Epithelial cell of esophagus (primary cell): ENCODE measurements around the gene UQCC5.

Source experiments
- DNase-seq: peaks from one replicate; pipeline ENCODE4 v3.0.0; 2010; ENCODE audit warnings: low read depth
- H3K4me3 ChIP-seq: 2 replicates; pipeline ENCODE4 v1.5.1; 2011; ENCODE audit warnings: mild to moderate bottlenecking, low read length, control low read depth
- TF ChIP-seq, protein P1 (sequence below): IDR thresholded peaks from 2 replicates; pipeline ENCODE4 v1.5.1; 2011; ENCODE audit warnings: low read depth, mild to moderate bottlenecking, low read length, control low read depth, inconsistent platforms; ENCODE audit not compliant: insufficient read depth; ENCODE audit errors: missing control alignments

The UQCC5 gene

GRCh38 chr3:52514576-52514975, 21.8 kb upstream of the UQCC5 start:
- TF ChIP-seq, protein P1, sequence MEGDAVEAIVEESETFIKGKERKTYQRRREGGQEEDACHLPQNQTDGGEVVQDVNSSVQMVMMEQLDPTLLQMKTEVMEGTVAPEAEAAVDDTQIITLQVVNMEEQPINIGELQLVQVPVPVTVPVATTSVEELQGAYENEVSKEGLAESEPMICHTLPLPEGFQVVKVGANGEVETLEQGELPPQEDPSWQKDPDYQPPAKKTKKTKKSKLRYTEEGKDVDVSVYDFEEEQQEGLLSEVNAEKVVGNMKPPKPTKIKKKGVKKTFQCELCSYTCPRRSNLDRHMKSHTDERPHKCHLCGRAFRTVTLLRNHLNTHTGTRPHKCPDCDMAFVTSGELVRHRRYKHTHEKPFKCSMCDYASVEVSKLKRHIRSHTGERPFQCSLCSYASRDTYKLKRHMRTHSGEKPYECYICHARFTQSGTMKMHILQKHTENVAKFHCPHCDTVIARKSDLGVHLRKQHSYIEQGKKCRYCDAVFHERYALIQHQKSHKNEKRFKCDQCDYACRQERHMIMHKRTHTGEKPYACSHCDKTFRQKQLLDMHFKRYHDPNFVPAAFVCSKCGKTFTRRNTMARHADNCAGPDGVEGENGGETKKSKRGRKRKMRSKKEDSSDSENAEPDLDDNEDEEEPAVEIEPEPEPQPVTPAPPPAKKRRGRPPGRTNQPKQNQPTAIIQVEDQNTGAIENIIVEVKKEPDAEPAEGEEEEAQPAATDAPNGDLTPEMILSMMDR = no peak
- no peak overlapping the region for H3K4me3 ChIP-seq
- no peak for DNase-seq

GRCh38 chr3:52515192-52515591, 21.2 kb upstream of the UQCC5 start:
- no peak overlapping the region for H3K4me3 ChIP-seq
- TF ChIP-seq, protein P1 = no peak
- DNase-seq = no peak

DNA sequence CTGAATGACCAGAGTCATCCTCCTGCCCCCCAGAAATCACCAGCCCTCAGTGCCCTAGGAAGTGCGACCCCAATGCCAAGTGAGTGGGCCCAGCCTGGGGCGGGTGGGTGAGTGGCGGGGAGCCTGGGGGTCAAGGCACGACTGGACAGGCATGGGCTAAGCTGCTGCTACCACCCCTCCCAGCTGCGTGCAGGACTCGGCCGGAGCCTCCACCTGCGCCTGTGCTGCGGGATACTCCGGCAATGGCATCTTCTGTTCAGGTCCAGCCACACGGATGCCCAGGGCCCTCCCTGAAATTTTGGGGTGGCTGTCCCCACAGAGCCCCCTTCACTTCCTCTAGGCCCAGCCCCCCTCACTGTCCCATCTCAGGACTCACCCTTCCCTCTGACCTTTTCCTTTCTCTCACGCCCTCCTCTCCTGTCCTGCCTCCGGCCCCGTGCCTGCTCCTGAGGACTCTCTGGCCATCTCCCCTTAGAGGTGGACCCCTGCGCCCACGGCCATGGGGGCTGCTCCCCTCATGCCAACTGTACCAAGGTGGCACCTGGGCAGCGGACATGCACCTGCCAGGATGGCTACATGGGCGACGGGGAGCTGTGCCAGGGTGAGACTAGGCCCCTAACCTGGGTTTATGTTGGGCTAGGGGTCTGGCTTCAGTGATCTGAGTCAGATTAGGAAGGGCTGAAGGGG, 19.8 kb upstream of the UQCC5 start:
- H3K4me3 ChIP-seq = no peak overlapping the region
- TF ChIP-seq, protein P1 = no peak
- no peak for DNase-seq

GRCh38 chr3:52517796-52518722, 18.3 kb upstream of the UQCC5 start:
- no peak overlapping the region for H3K4me3 ChIP-seq
- no peak for DNase-seq
- TF ChIP-seq, protein P1 = no peak

- TF ChIP-seq, protein P1 = no peak
- peak overlapping the region; percentile 27 for H3K4me3 ChIP-seq
- peak; percentile 24 for DNase-seq
Measured at GRCh38 chr3:52518723-52519444, 17.5 kb upstream of the UQCC5 start.

DNA sequence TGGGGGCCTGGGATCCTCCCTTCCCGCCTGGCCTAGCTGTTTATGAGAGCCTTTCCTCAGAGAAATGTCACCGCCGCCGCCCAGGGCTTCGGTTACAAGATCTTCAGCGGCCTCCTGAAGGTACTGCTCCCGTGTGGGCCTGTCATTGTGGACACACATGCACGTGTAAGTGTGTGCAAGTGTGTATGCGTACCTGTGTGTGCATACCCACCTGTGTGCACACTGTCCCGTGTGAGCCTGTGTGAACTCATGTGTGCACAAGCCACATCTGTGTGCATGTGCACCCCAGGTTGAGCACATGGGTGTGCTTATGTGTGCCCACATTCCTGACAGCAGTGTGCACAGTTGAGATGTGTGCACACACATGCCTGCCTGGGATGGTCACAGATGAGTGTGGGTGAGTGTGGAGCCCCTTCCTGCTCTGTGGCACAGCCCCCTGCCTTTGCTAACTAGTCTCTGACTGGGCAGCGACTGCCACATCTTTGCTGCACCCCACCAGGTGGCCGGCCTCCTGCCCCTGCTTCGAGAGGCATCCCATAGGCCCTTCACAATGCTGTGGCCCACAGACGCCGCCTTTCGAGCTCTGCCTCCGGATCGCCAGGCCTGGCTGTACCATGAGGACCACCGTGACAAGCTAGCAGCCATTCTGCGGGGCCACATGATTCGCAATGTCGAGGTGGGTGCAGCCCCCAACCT, 16.8 kb upstream of the UQCC5 start:
- TF ChIP-seq, protein P1 = no peak
- no peak overlapping the region for H3K4me3 ChIP-seq
- DNase-seq = no peak
